GM21526 (cell line): ENCODE measurements around the gene LRRN1.
A peak's percentile ranks its signal among the peaks of the same experiment; 100 is the strongest.

Source experiments
- ATAC-seq: cut with Tn5 transposase; IDR thresholded peaks from one replicate; pipeline ENCODE4 v1.9.1; 2021; ENCODE audit warnings: moderate library complexity; ENCODE audit not compliant: unreplicated experiment, low FRiP score

The LRRN1 gene

DNA sequence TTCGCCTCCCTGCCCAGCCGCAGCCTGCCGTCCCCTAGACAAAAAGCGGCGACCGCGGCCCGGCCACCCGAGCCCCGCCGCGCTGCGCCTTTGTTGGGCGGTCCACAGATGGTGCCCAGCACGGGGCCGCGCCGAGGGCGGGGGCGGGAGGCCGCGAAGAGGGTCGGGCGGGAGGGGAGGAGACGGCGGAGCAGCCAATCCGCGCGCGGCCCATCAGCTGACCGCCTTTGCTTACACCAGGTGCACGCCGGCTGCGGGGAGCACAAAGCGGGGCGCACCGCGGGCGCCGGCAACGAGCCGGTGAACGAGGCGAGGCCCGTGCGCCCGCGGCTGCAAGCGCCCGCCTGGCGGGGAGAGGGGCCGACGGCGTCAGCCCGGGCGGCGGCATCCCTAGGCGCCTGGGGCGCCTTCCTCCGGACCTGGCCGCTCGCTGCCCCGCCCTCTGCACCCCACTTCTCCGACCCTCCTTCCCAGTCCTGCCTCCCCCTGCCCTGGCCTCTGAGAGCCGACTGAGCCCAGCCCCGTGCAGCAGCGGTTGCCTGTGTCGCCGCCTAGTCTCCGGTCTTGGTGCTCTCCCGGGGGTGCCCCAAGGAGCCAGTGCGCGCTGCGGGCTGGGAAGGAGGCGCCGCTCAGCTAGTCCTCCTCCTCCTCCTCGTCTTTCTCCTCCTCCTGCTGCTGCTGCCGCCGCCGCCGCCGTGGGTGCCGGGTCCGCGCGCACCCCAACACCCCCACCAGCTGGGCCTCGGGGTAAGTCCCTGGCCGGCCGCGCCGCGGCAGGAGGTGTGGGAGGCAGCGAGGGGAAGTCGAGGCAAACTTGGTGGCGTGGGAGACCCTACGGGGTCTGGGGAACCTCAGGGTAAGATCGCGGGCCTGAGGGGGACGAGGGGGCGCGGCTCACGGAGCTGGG, at the start of gene LRRN1:
TSS of gene LRRN1 (plus strand) at position 259 of the 907 bp plus-strand sequence. CDS start 45,211 bp downstream, outside the sequence.
- ATAC-seq: peak; percentile 70

DNA sequence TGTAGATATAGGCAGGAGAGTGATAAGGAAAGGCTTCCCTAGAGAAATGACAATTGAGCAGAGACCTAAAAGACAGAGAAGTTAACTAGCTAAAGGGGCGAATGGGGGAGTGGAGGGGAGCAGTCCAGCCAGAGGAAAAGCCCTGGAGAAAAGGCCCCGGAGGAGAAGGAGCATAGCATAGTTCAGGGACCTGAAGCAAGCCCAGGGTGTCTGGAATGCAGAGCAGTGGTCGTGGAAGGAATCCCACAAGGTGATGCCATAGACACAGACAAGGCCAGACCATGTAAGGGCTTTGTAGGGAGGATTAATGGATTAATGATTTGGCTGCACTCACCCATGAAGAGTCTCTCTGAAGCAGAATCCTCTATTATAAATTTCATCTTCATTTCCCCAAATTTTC, 45.8 kb upstream of the LRRN1 start:
- ATAC-seq: no peak

DNA sequence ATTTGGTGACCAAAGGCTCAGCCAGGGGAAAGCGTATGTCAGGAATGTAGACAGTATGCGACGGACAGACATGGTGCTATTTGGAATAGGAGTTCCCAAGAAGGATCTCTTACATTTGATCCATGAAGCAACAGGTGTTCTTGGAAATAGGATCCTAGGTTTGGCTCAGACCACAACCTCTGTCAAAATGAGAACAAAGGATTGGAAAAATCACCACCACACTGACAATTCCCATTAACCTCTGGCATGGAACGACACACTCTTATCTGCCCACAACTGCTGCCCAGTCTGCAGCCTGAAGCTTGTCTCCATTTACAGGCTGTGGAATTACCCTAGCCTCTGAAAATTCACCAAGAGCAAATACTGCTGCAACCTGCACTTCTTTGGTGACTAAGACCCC, 33.6 kb upstream of the LRRN1 start:
- no peak for ATAC-seq

- ATAC-seq: no peak
Measured at GRCh38 chr3:3766140-3766539, 33.1 kb upstream of the LRRN1 start.

DNA sequence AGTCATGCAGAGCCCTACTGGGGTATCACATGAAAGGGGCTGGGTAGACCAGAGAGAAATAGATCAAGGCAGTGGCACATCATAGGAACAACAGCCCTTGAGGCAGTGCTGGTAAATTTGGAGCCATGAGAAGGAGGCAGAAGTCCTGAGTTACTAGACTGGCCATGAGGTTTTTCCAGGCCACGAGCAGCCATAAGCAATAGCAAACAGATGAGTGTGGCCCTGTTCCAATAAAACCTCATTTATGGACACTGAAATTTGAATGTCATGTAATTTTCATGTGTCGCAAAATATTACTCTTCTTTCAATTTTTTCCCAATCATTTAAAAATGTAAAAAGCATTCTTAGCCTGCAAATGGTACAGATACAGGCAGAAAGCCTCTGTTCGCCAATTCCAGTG, 28.1 kb upstream of the LRRN1 start:
- no peak for ATAC-seq

GRCh38 chr3:3771567-3771966, 27.7 kb upstream of the LRRN1 start:
- ATAC-seq: no peak

- ATAC-seq: no peak
Measured at GRCh38 chr3:3772338-3772737, 26.9 kb upstream of the LRRN1 start.

GRCh38 chr3:3772920-3773319, 26.3 kb upstream of the LRRN1 start:
- no peak for ATAC-seq

DNA sequence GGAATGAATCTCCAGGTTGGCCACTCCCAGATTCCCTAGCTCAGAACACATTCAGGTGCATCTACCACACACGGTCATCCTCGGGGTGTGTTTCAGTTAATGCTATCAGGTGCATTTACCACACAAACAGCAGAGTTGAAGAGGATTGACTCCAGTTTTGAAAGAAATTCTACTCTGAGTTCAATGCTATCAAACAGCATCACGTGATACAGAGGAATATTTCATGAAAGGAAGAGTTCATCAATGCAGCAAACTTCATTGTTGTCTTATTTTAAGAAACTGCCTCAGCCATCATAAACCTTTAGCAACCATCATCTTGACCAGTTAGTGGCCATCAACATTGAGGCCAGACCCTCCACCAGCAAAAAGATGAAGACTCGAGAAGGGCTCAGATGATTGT, 22.6 kb upstream of the LRRN1 start:
- no peak for ATAC-seq

DNA sequence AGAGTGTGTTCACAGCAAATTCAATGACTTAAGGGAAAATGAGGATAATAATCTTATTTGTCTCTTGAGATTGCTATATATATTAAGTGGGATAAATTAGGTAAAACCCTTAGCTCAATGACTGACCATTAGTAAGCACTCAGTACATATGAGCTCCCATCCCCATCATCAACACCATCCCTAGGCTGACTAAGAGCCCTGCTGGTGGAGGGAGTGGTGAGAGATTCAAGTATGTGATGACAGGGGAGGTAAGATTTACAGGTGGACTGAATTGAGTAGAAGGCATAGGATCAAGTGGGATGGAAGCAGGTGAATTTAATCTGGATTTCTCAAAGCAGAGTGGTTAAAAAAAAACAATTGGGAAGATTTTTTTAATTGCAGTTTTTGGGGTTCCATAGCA, 21.0 kb upstream of the LRRN1 start:
- ATAC-seq: no peak

DNA sequence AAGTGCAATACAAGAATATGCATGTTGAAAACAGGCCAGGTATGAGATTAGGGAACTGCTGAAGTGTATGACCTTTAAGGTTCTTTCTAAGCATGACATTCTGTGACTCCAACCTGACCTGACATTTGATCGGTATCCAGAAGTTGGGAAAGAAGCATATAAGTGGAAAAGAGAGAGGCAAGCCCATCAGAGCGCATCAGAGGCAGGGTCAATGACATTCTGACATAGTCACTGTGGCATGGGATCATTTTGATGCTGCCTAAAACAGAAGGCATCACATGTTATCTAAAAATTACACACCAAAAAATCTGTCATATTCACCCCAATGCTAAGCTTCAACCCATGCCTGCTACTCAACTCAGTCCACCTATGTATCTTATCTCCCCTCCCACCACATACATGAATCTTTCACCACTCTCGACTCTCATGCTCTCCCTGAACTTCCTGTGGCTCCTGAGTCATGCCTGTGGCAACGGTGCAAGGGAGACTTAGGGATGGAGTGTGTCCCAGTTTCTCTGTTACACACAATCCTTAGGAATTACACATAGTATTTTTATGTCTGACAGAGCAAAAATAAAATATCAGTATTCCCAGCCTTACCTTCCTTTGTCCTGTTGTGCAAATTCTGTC, 20.5 kb upstream of the LRRN1 start:
- ATAC-seq: no peak

DNA sequence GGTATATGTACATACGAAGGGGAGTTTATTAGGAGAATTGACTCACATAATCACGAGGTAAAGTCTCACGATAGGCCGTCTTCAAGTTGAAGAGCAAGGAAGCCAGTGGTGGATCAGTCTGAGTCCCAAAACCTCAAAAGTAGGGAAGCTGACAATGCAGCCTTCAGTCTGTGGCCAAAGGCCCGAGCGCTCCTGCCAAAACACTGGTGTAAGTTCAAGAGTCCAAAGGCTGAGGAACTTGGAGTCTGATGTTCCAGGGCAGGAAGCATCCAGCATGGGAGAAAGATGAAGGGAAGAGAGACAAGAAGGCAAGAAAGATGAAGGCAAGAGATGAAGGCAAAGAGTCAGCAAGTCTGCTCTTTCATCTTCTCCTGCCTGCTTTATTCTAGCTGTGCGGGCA, 16.8 kb upstream of the LRRN1 start:
- ATAC-seq: no peak

- no peak for ATAC-seq
Measured at GRCh38 chr3:3783210-3783609, 16.0 kb upstream of the LRRN1 start.

DNA sequence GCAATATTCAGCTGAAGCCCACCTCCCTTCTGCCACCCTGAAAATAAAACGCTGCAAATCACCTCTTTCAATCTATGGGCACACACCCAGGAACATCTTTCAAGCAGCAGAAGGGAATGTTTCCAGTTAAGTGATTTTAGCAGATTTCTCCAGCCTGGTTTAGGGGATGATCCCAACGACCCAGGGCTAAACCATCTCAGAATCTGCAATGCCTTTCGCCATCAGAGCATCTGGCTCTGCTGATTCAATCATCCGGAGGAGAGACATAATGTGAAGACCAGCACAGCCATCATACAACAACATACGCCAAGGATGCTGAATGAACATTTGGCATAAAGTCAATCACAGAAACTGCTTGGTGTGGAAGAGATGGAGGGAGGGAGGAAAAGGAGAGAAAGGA, 15.5 kb upstream of the LRRN1 start:
- no peak for ATAC-seq

GRCh38 chr3:3792391-3792790, 6.8 kb upstream of the LRRN1 start:
- no peak for ATAC-seq

- ATAC-seq: peak; percentile 53
Measured at GRCh38 chr3:3798631-3799113, 559 bp upstream of the LRRN1 start.

- ATAC-seq: no peak
Measured at GRCh38 chr3:3800080-3800455, 837 bp downstream of the LRRN1 start.

DNA sequence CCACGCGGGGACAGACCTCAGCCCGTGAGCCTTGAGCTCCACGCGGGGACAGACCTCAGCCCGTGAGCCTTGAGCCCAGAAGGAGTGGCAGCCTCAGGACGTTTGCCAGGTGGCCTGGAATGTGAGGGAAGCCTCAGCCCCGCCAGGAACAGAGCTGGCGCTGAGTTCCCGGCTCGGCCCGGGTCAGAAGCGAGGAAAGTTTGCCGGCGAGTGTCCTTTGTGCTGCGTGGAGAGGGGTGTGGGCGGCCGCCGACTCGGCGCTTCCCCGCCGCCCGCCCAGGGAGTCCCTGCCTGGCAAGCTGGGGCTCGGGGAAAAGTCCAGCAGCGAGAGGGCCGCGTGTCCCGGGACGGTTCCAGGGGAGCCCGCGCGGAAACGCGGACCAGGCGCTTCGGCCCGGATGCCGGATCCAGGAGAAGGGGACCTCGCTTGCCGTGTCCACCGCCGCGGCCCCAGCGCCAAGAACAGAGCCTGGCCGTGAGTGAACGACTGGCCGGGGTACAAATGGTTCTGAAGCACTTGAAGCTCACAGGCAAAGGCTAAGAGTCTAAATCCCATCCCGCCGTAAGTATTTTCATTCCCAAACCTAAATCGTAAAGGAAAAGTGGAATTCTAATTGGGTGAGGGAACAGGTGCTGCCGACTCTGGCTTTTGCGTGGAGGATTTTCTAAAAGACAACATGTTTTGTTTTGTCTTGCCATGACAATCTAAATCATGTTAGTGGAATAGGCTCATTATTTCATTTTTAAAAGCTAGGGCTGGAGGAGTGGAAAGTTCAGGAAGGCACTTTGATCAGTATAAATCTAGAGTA, 1.7 kb downstream of the LRRN1 start:
- ATAC-seq: no peak

- no peak for ATAC-seq
Measured at GRCh38 chr3:3801494-3801841, 2.2 kb downstream of the LRRN1 start.

DNA sequence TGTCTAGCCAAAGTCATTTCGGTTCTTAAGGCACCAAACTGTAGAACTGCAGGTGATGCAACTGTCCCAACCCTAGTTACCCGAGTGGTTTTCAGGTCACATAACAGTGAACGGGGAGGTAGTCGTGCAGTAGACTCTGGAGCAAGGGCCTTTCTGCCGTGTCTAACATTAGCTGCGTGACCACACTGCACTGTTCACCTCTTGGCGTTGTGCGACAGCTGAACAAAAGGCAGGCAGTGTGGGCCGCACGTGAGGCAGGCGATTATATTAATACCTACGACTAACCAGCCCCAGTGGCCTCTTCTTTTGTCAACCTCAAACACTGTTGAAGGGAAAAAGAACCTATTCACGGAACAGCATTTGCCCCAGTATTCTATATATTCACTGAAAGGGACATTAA, 2.8 kb downstream of the LRRN1 start:
- no peak for ATAC-seq

GRCh38 chr3:3804560-3804959, 5.3 kb downstream of the LRRN1 start:
- no peak for ATAC-seq
